HepG2 (cell line): ENCODE results near the gene EPHX1. TPM values are rescaled to one million over a fixed set of nuclear protein-coding genes. Genes with fewer than 3 reads are reported as not detected.

Experiments used
- ATAC-seq: fragments of 200-7000 bp; cut with Tn5 transposase; 3 replicates; pipeline ENCODE4 v1.9.1; 2020; ENCODE audit warnings: mild to moderate bottlenecking, moderate library complexity
- BruUV-seq: library from RNA; stranded (reverse); fragments of 400-500 nt; replicated peaks from 2 replicates; lab custom pipeline; 2021; lab: Mats Ljungman, UMichigan
- CTCF ChIA-PET: fragments of 300-600 bp; formaldehyde crosslinking; extraction: SDS; loops from one replicate; lab custom pipeline; 2021; ENCODE audit warnings: low total read pairs, inconsistent platforms, low intra/inter-chr PET ratio; lab: Yijun Ruan, JAX
- POLR2A ChIA-PET: fragments of 350-600 bp; sonication (Branson Sonifier 250); formaldehyde crosslinking; loops from one replicate; lab custom pipeline; 2020; ENCODE audit warnings: antibody characterized with exemption, inconsistent platforms; lab: Yijun Ruan, JAX
- DNase-seq: peaks from one replicate; pipeline ENCODE4 v3.0.0-alpha.2; 2015; ENCODE audit warnings: low spot score
- FAIRE-seq: peaks from 3 replicates; lab custom pipeline; 2011; peaks lifted over from hg19 to GRCh38; lab: Jason Lieb, UNC
- H2AFZ ChIP-seq: one replicate; pipeline ENCODE4 v1.6.1; 2011; ENCODE audit warnings: low read length, inconsistent platforms
- H3K27ac ChIP-seq: fragments of 300-600 bp; 3 replicates; pipeline ENCODE4 v1.8.0; 2011; ENCODE audit warnings: mixed run types, mild to moderate bottlenecking, mixed read lengths, low read length, inconsistent platforms; ENCODE audit not compliant: insufficient read depth; ENCODE audit errors: extremely low read length
- H3K27me3 ChIP-seq, 2 experiments: fragments of 200-600 bp in 1 of 2; 2 replicates in 1 of 2; 3 replicates in 1 of 2; pipeline versions ENCODE4 v1.6.0 to v1.8.0; 2011; ENCODE audit warnings: low read length in 2 of 2, mild to moderate bottlenecking in 2 of 2, moderate library complexity in 2 of 2, inconsistent platforms in 1 of 2; ENCODE audit not compliant: insufficient read depth in 2 of 2, control insufficient read depth in 1 of 2
- H3K36me3 ChIP-seq, 2 experiments: fragments of 200-600 bp in 1 of 2; replicated peaks in 1 of 2; 2 replicates in 1 of 2; 3 replicates in 1 of 2; pipeline versions ENCODE4 v1.5.1 to v1.8.0; 2011; ENCODE audit warnings: low read length in 2 of 2, inconsistent platforms in 1 of 2; ENCODE audit not compliant: insufficient read depth in 2 of 2, control insufficient read depth in 1 of 2
- H3K4me1 ChIP-seq: 2 replicates; pipeline ENCODE4 v1.5.1; 2012; ENCODE audit warnings: low read length, inconsistent platforms; ENCODE audit not compliant: insufficient read depth
- H3K4me2 ChIP-seq: 2 replicates; pipeline ENCODE4 v1.6.0; 2011; ENCODE audit warnings: low read depth, low read length, inconsistent platforms
- H3K4me3 ChIP-seq, 3 experiments: fragments of 200-600 bp in 1 of 3; sonication (generic), shearing (Covaris generic) in 1 of 3; replicated peaks in 1 of 3; 2 replicates each; pipeline ENCODE4 v1.5.1; 2011 to 2016; ENCODE audit warnings: low read length in 3 of 3, inconsistent platforms in 2 of 3, low read depth in 2 of 3, mild to moderate bottlenecking in 2 of 3, control low read depth in 1 of 3, mixed read lengths in 1 of 3; ENCODE audit not compliant: insufficient read depth in 1 of 3
- H3K79me2 ChIP-seq: one replicate; pipeline ENCODE4 v1.6.1; 2011; ENCODE audit warnings: low read length, inconsistent platforms; ENCODE audit not compliant: insufficient read depth
- H3K9ac ChIP-seq: 2 replicates; pipeline ENCODE4 v1.6.0; 2011; ENCODE audit warnings: mild to moderate bottlenecking, low read depth, low read length, inconsistent platforms; ENCODE audit not compliant: insufficient read depth
- H3K9me3 ChIP-seq: 2 replicates; pipeline ENCODE4 v1.5.1; 2012; ENCODE audit warnings: mild to moderate bottlenecking, low read length
- H4K20me1 ChIP-seq: 2 replicates; pipeline ENCODE4 v1.6.0; 2011; ENCODE audit warnings: inconsistent platforms, mild to moderate bottlenecking, low read length, moderate library complexity; ENCODE audit not compliant: insufficient read depth
- BORCS8-MEF2B ChIP-seq: sonication (generic); formaldehyde crosslinking; IDR thresholded peaks from 2 replicates; pipeline ENCODE4 v1.8.0; 2022; ENCODE audit warnings: mild to moderate bottlenecking, missing genetic modification reagents
- DNMT1 ChIP-seq: sonication (generic); formaldehyde crosslinking; IDR thresholded peaks from 2 replicates; pipeline ENCODE4 v1.5.1; 2020; ENCODE audit warnings: mild to moderate bottlenecking, missing genetic modification reagents
- ERF ChIP-seq: IDR thresholded peaks from 2 replicates; pipeline ENCODE4 v1.6.1; 2018; ENCODE audit warnings: missing biosample characterization, missing genetic modification reagents
- FUBP1 ChIP-seq: sonication (generic); formaldehyde crosslinking; IDR thresholded peaks from 2 replicates; pipeline ENCODE4 v1.5.1; 2020; ENCODE audit warnings: missing genetic modification reagents, mild to moderate bottlenecking, borderline replicate concordance
- GATAD1 ChIP-seq: IDR thresholded peaks from 2 replicates; pipeline ENCODE4 v1.6.1; 2016; ENCODE audit warnings: missing genetic modification reagents, missing compliant biosample characterization
- GRHL1 ChIP-seq: sonication (generic); formaldehyde crosslinking; conservative IDR thresholded peaks from 2 replicates; pipeline ENCODE4 v1.8.0; 2022; ENCODE audit warnings: missing genetic modification reagents
- IKZF1 ChIP-seq: fragments of 450-650 bp; IDR thresholded peaks from 2 replicates; pipeline ENCODE4 v1.7.1; 2016
- MATR3 ChIP-seq: sonication (generic); formaldehyde crosslinking; IDR thresholded peaks from 2 replicates; pipeline ENCODE4 v1.4.0; 2020; ENCODE audit warnings: missing genetic modification reagents
- MZF1 ChIP-seq: sonication (generic); formaldehyde crosslinking; IDR thresholded peaks from 2 replicates; pipeline ENCODE4 v1.8.1; 2023; ENCODE audit warnings: mild to moderate bottlenecking, missing genetic modification reagents, borderline replicate concordance
- NR2F2 ChIP-seq: IDR thresholded peaks from 2 replicates; pipeline ENCODE4 v1.6.1; 2012; ENCODE audit warnings: low read depth, inconsistent platforms, borderline replicate concordance
- SP1 ChIP-seq, 2 experiments: fragments of 450-650 bp in 1 of 2; sonication (generic) in 1 of 2; formaldehyde crosslinking in 1 of 2; IDR thresholded peaks; 2 replicates each; pipeline versions ENCODE4 v1.4.0 to v1.6.1; 2016 to 2020; ENCODE audit warnings: missing genetic modification reagents in 1 of 2
- SRSF4 ChIP-seq: fragments of 200-400 bp; formaldehyde crosslinking; IDR thresholded peaks from one replicate; pipeline ENCODE4 v1.6.1; 2018; ENCODE audit warnings: mild to moderate bottlenecking, low read depth, low read length, moderate library complexity; ENCODE audit not compliant: poor library complexity, severe bottlenecking
- ZFP37 ChIP-seq: sonication (generic); formaldehyde crosslinking; IDR thresholded peaks from 2 replicates; pipeline ENCODE4 v1.4.0; 2020; ENCODE audit warnings: missing genetic modification reagents, borderline replicate concordance
- ZNF530 ChIP-seq: sonication (generic); formaldehyde crosslinking; IDR thresholded peaks from 2 replicates; pipeline ENCODE4 v1.5.0; 2020; ENCODE audit warnings: low read depth, mild to moderate bottlenecking, missing genetic modification reagents
- ZNF562 ChIP-seq: sonication (generic); formaldehyde crosslinking; IDR thresholded peaks from 2 replicates; pipeline ENCODE4 v1.8.0; 2022; ENCODE audit warnings: missing genetic modification reagents, borderline replicate concordance
- ZNF749 ChIP-seq: sonication (generic); formaldehyde crosslinking; IDR thresholded peaks from 2 replicates; pipeline ENCODE4 v1.8.0; 2022; ENCODE audit warnings: mild to moderate bottlenecking, missing genetic modification reagents, moderate library complexity, borderline replicate concordance
- WGBS: methylation state at CpG from one replicate; pipeline ENCODE4 v1.1.6; 2017; ENCODE audit warnings: low lambda C conversion rate; 5-methylcytosine and 5-hydroxymethylcytosine counted together
- in situ Hi-C: cut with HindIII; loops from 2 replicates; pipeline ENCODE4 v1.10.0; 2017; ENCODE audit warnings: low pct_unique_long_range_greater_than_20kb; ENCODE audit not compliant: extremely low pct_ligation_motif_present
- intact Hi-C: fragments of 100-400 bp; cut with micrococcal nuclease; formaldehyde crosslinking; loops from one replicate; pipeline ENCODE4 v1.10.0; 2022; ENCODE audit not compliant: unreplicated experiment
- polyA plus RNA-seq, 8 experiments: library from polyadenylated mRNA; depleted of rRNA in 3 of 8; stranded (reverse) in 7 of 8; unstranded in 1 of 8; fragments of >200 nt; fragmentation: Illumina TruSeq in 4 of 8; extraction: Trizol in 4 of 8; gene quantifications; 2 replicates each; pipeline versions ENCODE4 v1.2.1 to v1.2.3, GENCODE V29; 2011 to 2016; ENCODE audit warnings: low read depth in 4 of 8, missing spikeins in 1 of 8, mixed read lengths in 1 of 8; ENCODE audit not compliant: insufficient read depth in 1 of 8
- total RNA-seq, 5 experiments: library from RNA; depleted of rRNA; stranded (reverse); fragments of >200 nt; fragmentation: Illumina TruSeq; extraction: Trizol; gene quantifications; 2 replicates each; pipeline ENCODE4 v1.2.3, GENCODE V29; 2016; ENCODE audit warnings: low read depth in 1 of 5
- TF ChIP-seq, protein P1 (sequence below): sonication (generic); formaldehyde crosslinking; IDR thresholded peaks from 2 replicates; pipeline ENCODE4 v1.4.0; 2020; ENCODE audit warnings: missing genetic modification reagents

The EPHX1 gene
- total and polyA plus RNA-seq, 2 of the 13 experiments (the other 11 are each of a cell fraction or from before 2014, with no cell fraction given), result 27.7 to 36.5 TPM

DNA sequence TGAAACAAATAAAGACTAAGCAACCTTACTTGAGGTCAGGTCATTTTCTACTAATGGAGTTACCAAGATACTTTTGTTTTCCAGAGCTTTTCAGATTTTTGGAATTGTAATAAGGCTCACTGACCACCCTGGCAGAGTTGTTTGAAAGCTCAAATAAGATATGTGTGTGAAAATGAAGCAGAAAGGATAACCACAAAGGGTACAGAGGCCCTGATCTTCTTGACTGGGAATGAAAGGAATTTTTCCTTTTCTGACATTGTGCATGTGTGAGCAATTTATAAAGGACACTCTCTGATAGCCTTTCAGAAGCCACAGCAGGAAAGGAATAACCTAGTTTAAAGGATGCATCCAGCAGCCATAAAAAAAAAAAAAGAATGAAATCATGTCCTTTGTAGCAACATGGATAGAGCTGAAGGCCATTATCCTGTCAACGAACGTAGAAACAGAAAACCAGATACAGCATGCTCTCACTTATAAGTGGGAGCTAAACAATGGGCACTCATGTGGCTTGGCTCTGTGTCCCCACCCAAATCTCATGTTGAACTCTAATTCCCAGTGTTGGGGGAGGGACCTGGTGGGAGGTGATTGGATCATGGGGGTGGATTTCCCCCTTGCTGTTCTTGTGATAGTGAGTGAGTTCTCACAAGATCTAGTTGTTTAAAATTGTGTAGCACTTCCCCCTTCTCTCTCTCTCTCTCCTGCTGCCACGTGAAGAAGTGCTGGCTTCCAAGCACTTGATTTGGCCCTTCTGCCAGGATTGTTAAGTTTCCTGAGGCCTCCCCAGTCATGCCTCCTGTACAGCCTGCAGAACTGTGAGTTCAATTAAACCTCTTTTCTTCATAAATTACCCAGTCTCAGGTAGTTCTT, 35.4 kb upstream of the EPHX1 start (continued):
- TF ChIP-seq BORCS8-MEF2B (CRISPR knock-in tag), result no peak
- no peak for TF ChIP-seq SP1 (IDR thresholded peaks at IDR 0.05)
- TF ChIP-seq SP1 (CRISPR knock-in tag; IDR thresholded peaks at IDR 0.05), result no peak

GRCh38 chr1:225776294-225776693, 33.6 kb upstream of the EPHX1 start:
- Histone ChIP-seq H3K36me3 (peaks cover 0 to 3% of the 10 kb centered on the region in 2 experiments; a peak in 1 of 5 replicates), H3K9ac (no peak overlapping the region), H3K4me3 (no peak overlapping the region), H4K20me1 (peaks cover 20% of the 10 kb centered on the region), H3K9me3 (no peaks in the 10 kb centered on the region), H2AFZ (no peak overlapping the region), H3K4me1 (peaks cover 67% of the 10 kb centered on the region), H3K27me3 (no peaks in the 10 kb centered on the region; a peak in 1 of 5 replicates), H3K4me2 (peak overlapping the region; percentile 75; the same call in 1 of the 2 replicates), H3K27ac (no peak overlapping the region), H3K79me2 (peaks cover 35% of the 10 kb centered on the region)
- DNase-seq (no peak), FAIRE-seq (no peak), ATAC-seq (no peak)
- CTCF ChIA-PET, result no interaction called here
- in situ Hi-C loops, result no loop called here
- intact Hi-C loops, result loop anchor here (5.0 to 10.0 kb wide), 2 partner anchors 146 to 199 kb away; partner anchors contain the start of gene PYCR2
- POLR2A ChIA-PET, result interaction anchor here (1.0 to 6.6 kb wide), 2 partner anchors 8 to 35 kb away, joined by 3 to 87 read pairs; partner anchors contain the start of gene EPHX1
- 74% methylated on average over 4 of the region's 4 CpGs for WGBS
- no TSS peak for BruUV-seq
- no peak for TF ChIP-seq GATAD1 (CRISPR knock-in tag)
- TF ChIP-seq ZFP37, result no peak
- TF ChIP-seq, protein P1, sequence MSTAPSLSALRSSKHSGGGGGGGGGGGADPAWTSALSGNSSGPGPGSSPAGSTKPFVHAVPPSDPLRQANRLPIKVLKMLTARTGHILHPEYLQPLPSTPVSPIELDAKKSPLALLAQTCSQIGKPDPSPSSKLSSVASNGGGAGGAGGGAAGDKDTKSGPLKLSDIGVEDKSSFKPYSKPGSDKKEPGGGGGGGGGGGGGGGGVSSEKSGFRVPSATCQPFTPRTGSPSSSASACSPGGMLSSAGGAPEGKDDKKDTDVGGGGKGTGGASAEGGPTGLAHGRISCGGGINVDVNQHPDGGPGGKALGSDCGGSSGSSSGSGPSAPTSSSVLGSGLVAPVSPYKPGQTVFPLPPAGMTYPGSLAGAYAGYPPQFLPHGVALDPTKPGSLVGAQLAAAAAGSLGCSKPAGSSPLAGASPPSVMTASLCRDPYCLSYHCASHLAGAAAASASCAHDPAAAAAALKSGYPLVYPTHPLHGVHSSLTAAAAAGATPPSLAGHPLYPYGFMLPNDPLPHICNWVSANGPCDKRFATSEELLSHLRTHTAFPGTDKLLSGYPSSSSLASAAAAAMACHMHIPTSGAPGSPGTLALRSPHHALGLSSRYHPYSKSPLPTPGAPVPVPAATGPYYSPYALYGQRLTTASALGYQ (CRISPR knock-in tag), result no peak
- TF ChIP-seq GRHL1 (CRISPR knock-in tag), result no peak
- TF ChIP-seq MZF1, result no peak
- no peak for TF ChIP-seq SRSF4
- no peak for TF ChIP-seq FUBP1 (CRISPR knock-in tag)
- no peak for TF ChIP-seq ZNF749 (CRISPR knock-in tag)
- no peak for TF ChIP-seq NR2F2
- TF ChIP-seq DNMT1 (CRISPR knock-in tag), result no peak
- TF ChIP-seq MATR3 (CRISPR knock-in tag), result no peak
- no peak for TF ChIP-seq ZNF562 (CRISPR knock-in tag)
- TF ChIP-seq ERF (CRISPR knock-in tag), result no peak
- TF ChIP-seq IKZF1, result no peak
- no peak for TF ChIP-seq ZNF530 (CRISPR knock-in tag)
